Medulla oblongata (tissue), 1 donor: ENCODE results near the gene MAP3K5.
"Not testable (repeated sequence)": the region's sequence is repeated elsewhere in the genome, so short reads cannot be mapped to it uniquely, and the experiment has no call there.

ENCODE experiments used
- DNase-seq: peaks from one replicate; pipeline ENCODE4 v3.0.0-alpha.2; 2015; ENCODE audit errors: extremely low spot score

The MAP3K5 gene

DNA sequence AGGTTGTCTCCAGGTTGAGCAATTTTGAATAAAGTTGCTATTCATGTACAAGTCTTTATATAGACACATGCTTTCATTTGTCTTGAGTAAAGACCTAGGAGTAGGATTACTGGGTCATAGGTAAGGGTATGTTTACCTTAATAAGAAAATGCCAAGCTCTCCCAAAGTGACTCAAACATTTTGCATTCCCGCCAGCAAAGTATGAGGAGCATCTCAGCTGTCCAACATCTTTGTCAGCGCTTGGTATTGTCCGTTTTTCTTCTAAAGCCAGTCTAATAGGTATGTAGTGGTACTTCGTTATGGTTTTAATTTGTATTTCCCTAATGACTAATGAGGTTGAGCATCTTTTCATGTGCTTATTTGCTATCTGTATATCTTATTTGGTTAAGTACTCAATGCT, 67.2 kb downstream of the MAP3K5 start:
- no peak for DNase-seq

DNA sequence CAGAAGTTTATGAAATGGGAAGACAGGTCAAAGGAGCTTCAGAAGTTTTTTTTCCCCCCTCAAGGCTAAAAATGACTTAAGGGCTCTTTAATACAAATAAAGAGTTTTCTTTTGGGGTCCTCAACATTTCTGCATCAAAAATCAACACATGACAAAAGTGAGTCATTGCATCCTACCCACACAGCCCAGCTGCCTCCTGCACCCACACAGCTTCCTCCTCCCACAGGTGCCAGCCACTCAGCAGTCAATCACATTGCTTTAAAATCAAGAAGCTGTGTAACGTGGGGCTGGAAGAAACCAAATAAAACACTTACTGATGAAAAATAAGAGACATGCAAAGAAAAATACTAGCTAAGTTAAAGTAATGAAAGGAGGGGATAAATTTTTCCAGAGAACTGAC, 68.5 kb downstream of the MAP3K5 start:
- DNase-seq = no peak

DNA sequence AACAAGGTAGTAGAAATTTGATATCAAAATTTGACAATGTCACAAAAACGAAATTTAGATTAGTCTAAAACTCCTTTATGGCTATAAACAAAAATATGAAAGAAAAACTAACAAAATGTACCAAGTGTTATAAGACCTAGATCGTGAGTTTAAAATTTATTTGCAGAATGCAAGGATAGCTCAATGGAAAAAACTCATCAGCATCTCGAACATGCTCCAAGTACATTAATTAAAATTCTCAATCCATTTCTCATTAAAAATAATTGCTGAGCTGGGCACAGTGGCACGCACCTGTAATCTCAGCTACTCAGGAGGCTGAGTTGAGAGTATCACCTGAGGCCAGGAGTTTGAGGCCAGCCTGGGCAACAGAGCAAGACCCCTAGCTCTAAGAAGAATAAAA, 70.8 kb downstream of the MAP3K5 start:
- DNase-seq = no peak

DNA sequence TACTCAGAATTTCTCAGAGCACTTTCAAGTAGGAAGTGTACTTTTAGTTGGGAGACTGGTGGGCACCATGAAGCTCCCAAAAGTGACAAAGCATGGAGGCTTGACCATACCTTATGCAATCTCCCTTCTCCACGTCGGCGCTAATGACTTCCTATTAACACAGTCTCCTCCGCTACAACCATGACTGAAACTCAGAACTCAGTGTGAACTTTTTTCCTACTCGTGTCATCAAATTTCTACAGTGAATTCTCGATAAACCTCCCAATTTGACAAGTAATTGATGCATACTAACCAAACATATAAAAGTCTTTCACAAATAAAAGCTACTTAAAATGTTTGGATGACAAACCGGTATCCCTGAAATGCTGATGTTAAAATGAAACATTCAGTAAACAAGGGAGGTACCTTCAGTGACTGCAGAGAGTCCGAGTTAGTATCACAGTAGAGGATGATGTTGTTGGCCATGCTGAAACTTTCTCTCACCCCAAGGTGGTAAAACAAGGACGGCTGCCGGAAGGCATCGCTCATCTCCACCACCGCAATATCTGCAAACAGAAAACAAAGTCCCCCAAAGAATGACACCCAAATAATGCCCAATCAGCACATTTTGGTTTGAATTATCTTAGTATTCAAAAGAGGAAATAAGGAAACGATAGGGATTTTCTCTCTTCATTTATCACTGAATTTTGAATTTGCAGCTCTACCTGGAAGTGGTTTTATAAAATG, 72.1 kb downstream of the MAP3K5 start:
- DNase-seq = no peak

DNA sequence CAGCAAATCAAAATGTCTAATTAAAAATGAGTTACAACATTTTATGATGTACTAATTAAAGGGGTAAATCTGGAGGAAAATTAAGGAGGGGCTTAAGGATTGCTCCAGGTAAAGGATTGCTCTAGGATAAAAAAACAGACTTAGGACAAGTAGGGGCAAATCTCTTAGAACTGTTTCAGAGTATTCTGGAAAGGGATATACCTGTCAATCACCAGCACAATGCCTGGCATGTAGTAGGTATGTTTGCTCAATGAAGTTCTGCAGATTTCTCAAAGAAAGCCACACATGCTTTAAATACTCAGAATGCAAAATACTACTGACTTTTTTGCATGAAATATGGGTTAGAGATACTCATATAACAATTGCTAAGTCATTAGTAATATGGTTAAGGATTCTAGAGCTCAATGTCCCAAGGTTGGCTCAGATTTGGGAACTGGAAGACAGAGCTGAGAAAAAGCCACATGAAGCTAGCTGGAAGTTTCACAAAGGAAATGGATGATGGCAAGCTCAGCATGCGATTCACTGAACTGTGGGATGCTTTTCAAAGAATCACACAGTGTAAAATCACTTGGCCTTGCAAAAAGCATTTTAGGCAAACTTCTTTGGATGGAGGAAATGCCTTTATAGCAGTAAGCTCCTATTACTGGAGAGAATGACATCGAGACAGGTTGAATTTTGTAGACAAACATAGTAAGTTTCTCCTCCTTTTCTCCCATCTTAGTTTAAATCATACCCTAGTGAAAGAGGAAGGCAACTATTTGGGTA, 72.8 kb downstream of the MAP3K5 start:
- peak; percentile 85 for DNase-seq

DNA sequence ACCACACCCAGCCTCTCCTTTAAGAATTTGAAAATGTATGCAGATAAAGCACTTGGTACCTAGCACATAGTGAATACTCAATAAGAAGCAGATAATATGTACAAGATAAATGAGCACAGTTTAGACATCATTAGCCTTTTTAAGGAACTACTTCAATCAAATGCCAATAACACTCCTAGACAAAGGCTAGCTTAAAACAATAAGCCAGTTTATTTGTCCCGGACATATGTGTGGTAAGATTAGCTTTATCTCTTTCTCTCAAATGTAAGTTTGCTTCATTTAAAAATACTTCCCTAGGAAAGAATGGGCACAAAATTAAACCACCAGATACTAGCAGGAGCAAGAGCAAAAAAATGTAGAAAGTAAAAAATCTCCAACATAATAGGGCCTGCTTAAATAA, 73.8 kb downstream of the MAP3K5 start:
- DNase-seq = no peak

DNA sequence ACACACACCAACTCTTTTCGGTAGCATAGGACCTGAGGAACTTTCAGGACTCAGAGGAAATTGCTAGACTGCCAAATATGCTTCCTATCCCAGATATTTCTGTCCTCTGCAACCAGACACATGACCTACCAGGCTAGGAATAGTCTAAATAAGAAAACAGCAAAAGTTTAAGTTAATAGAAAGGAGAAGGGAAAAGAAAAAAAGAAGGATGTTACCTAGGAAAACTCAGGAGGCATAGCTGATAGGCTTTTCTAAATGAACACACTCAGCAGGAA, 74.6 kb downstream of the MAP3K5 start:
- peak; percentile 73 for DNase-seq

DNA sequence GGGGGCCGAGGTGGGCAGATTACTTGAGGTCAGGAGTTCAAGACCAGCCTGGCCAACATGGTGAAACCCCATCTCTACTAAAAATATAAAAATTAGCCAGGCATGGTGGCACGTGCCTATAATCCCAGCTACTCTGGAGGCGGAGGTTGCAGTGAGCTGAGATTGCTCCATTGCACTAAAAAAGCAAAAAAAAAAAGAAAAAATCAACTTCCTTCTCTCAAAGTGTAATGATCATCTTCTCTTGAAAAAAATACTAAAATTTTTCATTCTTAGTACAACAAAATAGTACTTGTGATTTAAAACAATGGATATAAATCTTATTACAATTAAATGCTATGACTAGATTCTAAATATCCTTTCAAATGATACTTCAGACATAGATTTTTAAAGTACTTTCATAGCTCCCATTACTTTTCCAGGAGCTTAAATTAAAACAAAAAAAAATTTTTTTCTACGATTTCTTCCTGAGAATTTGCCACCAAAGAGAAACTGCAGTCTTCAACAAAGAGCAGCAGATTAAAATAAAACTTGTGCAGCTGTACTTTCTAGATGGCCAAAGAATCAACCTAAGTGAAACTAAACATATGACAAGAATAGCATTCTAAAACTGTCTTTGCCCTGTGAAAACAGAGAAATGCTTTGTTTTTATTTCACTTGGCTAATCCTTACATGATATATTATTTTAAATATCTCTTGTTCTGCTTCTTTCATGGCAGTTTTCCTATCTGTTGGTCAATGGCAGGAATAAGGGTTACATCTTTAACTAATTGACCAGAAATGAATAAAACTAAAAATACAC, 75.2 kb downstream of the MAP3K5 start:
- DNase-seq = no peak

DNA sequence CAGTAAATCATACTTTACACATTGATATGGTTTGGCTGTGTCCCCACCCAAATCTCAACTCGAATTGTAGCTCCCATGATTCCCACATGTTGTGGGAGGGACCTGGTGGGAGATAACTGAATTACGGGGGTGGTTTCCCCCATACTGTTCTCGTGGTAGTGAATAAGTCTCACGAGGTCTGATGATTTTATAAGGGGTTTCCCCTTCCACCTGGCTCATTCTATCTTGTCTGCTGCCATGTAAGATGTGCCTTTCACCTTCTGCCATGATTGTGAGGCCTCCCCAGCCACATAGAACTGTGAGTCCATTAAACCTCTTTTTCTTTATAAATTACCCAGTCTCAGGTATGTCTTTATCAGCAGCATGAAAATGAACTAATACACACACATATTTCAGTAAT, 79.6 kb downstream of the MAP3K5 start:
- DNase-seq = not testable (repeated sequence)

DNA sequence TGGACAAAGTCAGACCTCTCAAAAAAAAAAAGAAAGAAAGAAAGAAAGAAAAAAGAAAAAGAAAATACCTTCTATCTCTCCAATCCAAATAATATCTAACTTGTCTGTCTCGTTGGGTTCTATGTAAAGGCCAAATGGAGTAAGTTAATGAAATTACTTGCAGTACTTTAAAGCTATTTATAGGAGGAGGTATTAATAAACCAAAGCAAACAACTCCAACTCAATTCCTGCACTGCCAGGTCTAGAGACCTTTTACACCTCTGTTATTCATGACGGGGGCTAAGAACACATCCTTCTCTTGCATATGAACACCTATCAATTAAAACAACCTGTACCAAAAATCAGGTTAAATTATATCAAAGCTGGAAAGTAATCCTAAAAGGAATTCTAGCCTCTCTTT, 80.6 kb downstream of the MAP3K5 start:
- no peak for DNase-seq

DNA sequence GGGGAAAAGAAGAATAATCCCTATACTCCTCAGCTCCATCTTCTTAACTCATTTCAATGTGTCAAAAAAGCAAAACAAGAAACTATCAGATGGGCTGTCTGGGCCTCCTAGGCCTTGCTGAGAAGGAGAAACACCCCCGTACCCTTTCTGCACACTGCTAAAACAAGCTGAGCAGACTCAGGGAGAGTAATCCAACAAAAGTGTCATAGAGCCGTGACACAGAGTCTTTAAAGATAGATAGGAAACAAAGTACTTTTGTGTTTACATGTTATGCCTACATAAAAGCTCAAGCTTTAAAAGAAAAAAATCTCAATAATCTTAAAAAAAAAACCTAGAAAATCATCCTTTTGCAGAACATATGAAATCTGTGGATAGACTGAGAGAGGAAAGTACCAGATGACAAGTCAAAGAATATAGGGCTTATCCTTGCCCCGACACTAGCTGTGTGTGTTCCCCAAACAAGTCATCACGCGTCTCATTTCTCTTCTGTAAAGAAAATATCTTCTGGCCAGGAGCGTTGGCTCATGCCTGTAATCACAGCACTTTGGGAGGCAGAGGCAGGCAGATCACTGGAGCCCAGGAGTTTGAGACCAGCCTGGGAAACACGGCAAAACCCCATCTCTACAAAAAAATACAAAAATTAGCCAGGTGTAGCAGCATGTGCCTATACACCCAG, 81.3 kb downstream of the MAP3K5 start:
- no peak for DNase-seq

DNA sequence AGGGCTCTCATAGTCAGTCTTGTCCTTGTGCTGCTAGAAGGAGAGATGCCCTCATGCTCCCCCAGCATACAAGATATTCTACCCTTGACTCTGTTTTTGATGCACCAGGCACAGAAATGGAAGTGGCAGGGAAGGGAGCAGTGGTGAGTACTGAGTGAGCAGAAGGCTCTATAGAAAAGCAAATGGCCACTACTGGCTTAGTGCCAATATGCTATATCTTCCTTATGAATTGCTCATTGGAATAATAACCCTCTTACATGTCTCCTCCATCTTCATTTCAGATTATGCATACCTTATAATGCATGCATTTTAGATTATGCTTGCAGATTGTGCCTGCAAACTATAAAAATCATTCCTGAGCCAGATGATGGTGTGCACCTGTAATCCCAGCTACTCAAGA, 82.8 kb downstream of the MAP3K5 start:
- no peak for DNase-seq

DNA sequence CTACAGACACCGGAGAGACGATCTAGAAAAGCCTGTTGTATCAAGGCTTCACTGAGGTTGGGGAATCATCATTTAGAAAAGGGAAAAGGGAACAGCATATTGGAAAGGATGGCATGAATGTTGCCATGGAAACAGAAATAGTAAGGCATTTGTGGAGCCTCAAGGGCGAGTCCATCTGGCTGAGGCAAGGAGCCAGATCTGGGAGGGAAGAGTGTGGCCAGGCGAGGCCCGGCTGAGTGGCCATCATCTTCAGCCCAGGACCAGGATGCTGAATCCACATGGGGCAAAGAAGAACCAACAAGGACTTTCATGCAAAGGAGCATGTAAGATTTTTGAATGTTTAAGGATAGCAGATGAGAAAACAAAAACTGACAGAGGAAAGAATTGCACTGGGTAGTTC, 85.8 kb downstream of the MAP3K5 start:
- peak; percentile 28 for DNase-seq

DNA sequence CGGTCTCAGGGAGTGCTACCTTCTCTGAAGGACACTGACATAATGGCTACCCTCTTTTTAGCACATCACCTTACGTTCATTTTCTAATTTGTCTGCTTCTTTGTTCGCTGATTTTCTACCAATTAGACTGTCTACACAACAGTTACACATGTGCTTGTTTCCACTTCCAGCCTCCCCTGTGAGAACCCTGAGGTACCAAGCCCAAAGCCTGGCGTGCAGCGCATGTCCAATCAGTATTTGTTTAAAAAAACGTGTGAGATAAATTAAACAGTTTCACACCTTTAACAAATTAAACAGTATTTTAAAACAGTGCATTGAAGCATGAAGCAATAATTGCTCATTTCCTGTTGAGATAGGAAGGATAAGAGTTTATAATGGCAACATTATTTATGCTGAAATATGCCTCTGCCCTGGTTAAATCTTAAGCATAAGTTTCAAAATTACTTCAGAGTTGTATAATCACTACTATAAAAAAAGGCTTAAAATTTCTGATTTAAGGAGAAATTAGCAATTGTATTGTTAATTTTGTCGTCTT, 88.9 kb downstream of the MAP3K5 start:
- no peak for DNase-seq

DNA sequence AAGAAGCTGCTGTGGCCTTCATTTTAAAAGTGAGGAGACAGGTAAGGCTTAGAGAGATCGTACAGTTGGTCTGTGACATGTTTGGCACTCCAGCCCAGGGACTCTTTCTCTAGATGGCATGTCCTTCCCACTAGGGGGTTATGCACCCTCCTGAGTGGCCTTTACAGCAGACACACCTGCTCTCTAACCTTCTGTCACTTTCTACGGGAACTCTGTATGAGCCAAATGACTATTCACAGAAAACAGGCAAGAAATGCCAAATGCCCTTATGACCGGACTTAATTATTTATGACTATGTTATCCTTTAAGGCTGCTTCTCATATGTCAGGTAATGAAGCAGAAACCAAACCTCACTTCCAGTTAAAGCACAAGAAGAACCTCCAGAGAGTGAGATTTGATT, 91.2 kb downstream of the MAP3K5 start:
- no peak for DNase-seq

DNA sequence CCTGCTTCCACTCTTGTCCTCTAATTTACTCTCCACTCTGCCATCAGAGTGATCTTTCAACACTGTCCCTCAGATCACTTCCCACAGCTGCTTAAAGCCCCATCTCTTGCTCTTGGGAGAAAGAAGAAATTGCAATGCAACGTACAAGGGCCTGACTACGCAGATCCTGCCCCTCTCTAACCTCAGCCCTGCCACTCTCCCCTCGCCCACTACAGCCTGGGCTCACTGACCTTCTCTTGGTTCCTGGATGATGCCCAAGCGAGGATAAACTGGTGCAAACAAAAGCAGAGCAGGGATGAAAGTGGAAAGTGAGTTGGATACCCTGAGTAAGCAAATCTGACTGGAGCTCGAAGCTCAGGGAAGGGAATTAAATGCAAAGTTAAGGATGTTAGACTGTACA, 92.9 kb downstream of the MAP3K5 start:
- DNase-seq = no peak

DNA sequence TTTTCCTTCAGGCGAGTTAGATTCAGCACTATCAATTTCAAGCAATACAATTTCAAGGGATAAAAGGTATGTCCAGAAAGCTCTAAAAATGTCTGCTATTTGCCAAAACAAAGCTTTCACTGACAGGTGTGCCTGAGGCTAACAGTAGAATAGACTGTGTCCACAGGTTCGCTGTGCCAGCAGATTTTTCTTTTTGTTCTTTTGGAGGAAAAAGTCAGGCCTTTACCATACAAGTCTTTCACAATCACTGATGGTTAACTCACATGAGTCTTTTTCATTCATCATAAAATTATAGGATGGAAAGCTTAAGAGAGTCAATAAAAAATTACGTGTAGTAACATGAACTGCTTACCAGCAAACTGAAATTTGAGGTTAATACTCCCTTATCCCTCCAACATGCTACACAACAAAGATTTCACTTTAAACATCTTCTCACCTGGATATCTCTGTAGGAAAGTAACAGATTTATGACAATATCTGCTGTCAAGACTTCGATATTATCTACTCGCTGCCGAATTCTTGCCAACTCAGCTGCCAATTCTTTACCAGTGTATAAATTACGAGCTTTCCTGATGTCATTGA, 95.4 kb downstream of the MAP3K5 start:
- DNase-seq = no peak

DNA sequence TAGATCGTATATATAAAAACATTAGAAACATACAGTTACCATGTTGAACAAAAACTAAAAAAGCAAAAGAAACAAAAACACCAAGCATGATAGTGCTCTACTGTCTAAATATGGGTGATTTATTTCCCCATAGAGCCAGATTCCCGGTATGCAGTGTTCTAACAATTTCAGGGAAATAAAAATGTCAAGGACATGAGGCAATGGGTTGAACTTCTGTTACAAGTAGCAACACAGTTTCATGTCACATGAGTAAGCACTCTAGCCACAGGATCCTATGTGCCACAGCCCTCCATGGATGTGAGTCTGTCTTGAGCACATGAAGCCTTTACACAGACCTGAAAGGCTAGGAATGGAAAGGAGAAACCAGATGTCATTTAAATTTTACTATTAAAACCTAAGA, 96.0 kb downstream of the MAP3K5 start:
- no peak for DNase-seq

DNA sequence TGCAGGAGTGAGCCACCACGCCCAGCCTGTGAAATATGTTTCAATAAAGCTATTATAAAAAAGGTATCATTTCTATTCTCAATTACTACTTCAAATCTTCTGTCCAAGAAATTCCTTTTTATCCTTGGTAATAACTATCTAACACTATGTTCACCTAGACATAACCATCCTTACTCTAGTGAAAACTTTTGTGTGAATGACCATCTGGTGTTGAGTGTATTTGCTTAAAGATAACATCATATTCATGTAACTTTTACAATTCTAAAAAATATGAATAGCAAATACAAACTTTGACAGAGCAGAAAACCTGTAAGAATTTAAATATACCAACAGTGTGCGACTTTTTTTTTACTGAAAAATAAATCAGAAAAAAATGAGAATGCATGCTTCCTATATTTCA, 96.9 kb downstream of the MAP3K5 start:
- no peak for DNase-seq

DNA sequence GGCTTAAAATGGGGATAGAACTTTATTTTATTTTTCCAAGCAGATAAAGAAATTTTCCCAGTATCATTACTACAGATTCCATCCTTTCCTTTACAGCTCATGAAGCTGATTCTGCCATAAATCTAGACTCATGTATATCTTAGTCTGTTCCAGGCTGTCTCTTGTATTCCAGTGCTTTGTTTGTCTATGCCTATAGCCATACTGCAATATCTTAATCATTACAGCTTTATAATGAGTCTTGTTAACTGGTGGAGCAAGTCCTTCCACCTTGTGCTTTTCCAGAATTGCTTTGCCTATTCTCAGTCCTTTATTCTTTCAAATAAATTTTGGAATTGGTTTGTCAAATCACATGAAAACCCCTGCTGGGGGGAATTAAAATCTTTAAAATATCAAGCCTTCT, 99.2 kb downstream of the MAP3K5 start:
- no peak for DNase-seq

DNA sequence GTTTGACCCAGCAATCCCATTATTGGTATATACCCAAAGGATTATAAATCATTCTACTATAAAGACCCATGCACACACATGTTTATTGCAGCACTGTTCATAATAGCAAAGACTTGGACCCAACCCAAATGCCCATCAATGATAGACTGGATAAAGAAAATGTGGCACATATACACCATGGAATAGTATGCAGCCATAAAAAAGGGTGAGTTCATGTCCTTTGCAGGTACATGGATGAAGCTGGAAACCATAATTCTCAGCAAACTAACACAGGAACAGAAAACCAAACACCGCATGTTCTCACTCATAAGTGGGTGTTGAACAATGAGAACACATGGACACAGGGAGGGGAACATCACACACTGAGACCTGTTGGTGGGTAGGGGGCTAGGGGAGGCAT, 104.4 kb downstream of the MAP3K5 start:
- not testable (repeated sequence) for DNase-seq
